ENCODE data around the gene ZNF606.

Gene ZNF606

GRCh38 chr19:57934820-57935665, 67.6 kb downstream of the ZNF606 start, which contains the start of gene ZNF418:
Gene ZNF418, minus strand, starts transcription at chr19:57935402. Its CDS starts 1,580 bp downstream, at chr19:57933822.
- DNase-seq (ENCODE audit: low read depth in 2 of 2) = no peak

GRCh38 chr19:57927587-57927986, 75.0 kb downstream of the ZNF606 start:
- no peak for DNase-seq (ENCODE audit: low read depth in 2 of 2)
